ENCODE measurements around the gene MAD2L1BP.

The MAD2L1BP gene

GRCh38 chr6:43680308-43681200, 44.9 kb downstream of the MAD2L1BP start:
- no peak for DNase-seq (ENCODE audit: extremely low read depth in 1 of 2, low read depth in 1 of 2)

- no peak for DNase-seq (ENCODE audit: extremely low read depth in 1 of 2, low read depth in 1 of 2)
Observed at GRCh38 chr6:43681303-43681702, 45.7 kb downstream of the MAD2L1BP start.

- no peak for DNase-seq (ENCODE audit: extremely low read depth in 1 of 2, low read depth in 1 of 2)
Observed at GRCh38 chr6:43682724-43683429, 47.2 kb downstream of the MAD2L1BP start.

- DNase-seq (ENCODE audit: extremely low read depth in 1 of 2, low read depth in 1 of 2): no peak
Observed at GRCh38 chr6:43683708-43684455, 48.2 kb downstream of the MAD2L1BP start.

GRCh38 chr6:43687079-43687436, 51.4 kb downstream of the MAD2L1BP start:
- DNase-seq (ENCODE audit: extremely low read depth in 1 of 2, low read depth in 1 of 2): no peak

- peak; percentile 31 to 60 for DNase-seq (ENCODE audit: extremely low read depth in 1 of 2, low read depth in 1 of 2)
Observed at GRCh38 chr6:43687437-43688347, 52.1 kb downstream of the MAD2L1BP start, which contains the start of gene MRPS18A. Gene MRPS18A, minus strand, starts transcription at chr6:43687791. Its CDS starts 12 bp downstream, at chr6:43687779.

- DNase-seq (ENCODE audit: extremely low read depth in 1 of 2, low read depth in 1 of 2): no peak
Observed at GRCh38 chr6:43689421-43689820, 53.8 kb downstream of the MAD2L1BP start.
